HG03432 (cell line): ENCODE data around the gene LTBR.
"Not testable (repeated sequence)": the region's sequence is repeated elsewhere in the genome, so short reads cannot be mapped to it uniquely, and the experiment has no call there.

Experiments
- ATAC-seq: cut with Tn5 transposase; IDR thresholded peaks from one replicate; pipeline ENCODE4 v1.9.1; 2021; ENCODE audit warnings: mild to moderate bottlenecking, moderate library complexity; ENCODE audit not compliant: unreplicated experiment

The LTBR gene

DNA sequence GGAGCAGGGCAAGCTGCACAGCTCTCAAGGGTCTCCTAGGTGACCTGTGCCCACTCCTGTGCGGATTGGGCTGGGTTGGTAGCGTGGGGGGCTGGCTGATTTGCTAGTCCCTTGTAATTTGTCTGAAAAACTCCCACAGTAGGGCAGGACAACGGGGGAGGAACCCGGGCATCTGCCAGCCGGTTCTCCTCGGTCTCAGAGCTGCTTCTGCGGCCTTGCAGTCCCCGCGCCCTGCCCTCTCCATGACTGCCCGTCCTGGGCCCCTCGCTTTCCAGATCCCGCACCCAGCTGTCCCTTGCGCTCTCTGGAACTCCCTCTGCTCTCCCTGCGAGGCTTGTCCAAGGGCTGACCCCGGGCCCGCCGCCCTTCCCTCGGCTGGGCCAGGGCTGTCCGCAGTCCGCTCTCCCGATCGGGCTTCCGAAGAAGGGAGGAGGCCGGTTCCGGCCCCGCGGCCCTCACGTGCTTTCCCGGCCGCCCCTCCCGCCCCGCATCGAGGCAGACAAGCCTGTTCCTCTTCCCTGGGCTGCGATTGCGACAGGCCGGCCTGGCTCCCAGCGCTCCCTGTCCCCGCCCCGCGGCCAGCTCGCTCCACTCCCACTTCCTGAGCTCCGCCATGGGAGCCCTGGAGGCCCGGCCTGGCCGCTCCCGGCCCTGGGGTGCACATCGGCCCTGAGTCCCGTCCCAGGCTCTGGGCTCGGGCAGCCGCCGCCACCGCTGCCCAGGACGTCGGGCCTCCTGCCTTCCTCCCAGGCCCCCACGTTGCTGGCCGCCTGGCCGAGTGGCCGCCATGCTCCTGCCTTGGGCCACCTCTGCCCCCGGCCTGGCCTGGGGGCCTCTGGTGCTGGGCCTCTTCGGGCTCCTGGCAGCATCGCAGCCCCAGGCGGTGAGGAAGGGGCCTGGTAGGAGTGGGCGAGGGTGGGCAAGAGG lies at the start of gene LTBR:
Gene LTBR (plus strand): TSS at position 591 of the 927 bp plus-strand sequence. CDS start 197 bp downstream, at position 788.
- no peak for ATAC-seq

DNA sequence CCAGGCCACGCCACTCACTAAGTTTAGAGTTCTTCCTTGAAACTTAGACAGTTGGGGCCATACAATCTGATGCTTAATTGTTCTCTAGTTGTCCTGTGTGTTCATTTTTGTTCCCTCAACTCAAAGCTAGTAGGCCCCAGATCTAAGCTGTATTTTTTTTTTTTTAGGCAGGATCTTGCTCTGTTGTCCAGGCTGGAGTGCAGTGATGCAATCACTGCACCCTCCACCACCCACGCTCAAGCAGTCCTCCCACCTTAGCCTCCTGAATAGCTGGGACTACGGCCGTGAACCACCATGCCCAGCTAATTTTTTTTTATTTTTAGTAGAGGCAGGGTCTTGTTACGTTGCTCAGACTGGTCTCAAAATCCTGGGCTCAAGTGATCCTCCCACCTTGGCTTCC lies 49.6 kb upstream of the LTBR start:
- no peak for ATAC-seq

DNA sequence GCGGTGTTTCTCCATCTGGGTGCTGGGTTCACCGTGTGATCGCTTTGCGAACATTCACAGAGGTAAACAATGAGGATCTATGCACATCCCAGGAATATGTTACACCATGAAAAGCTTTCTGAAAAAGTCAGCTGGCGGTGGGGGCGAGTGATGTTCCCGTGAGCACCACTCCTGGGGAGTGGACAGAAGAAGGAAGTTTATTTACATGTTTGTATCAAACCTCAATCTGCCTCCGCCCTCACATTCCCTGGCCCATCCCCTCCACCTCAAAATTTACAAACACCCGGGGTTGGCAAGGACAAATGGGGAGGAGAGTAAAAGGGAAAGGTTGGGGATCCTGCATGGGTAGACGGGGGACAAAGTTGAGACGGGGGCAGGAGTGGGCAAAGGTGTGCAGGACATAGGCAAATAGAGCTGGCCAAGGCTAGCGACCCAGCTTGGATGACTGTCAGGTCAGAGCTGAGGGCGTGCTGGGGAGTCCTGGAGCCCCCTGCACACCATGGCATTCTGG lies 49.0 kb upstream of the LTBR start:
- ATAC-seq = no peak

DNA sequence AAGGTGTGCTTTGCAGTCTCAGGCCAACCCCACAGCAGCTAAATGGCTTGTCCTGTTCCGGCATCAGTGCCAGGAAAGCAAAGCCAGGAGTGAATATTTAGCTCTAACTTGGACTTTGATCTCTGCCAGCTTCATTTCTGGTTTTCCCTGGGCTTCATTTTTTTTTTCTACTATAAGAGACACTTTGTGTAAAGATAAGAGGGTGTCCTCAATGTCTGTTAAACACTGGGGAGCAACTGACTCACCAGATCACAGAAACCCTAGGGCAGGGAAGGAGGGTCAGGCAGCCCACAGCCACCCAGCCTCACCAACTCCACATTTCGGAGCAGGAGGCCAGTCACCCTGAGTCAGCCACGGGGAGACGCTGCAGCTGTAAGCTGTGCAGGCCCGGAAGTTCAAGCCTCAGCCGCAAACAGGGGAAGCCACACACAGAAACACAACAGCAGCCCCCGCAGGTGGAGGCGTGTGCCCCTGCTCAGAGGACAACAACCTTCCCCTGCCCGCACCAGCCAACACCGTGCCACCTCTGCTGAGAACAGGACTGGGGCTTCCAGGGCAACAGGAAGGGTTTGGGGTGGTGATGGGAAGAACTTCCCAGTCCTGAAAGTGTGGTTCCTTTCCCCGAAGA lies 48.4 kb upstream of the LTBR start:
- peak; percentile 71 for ATAC-seq

DNA sequence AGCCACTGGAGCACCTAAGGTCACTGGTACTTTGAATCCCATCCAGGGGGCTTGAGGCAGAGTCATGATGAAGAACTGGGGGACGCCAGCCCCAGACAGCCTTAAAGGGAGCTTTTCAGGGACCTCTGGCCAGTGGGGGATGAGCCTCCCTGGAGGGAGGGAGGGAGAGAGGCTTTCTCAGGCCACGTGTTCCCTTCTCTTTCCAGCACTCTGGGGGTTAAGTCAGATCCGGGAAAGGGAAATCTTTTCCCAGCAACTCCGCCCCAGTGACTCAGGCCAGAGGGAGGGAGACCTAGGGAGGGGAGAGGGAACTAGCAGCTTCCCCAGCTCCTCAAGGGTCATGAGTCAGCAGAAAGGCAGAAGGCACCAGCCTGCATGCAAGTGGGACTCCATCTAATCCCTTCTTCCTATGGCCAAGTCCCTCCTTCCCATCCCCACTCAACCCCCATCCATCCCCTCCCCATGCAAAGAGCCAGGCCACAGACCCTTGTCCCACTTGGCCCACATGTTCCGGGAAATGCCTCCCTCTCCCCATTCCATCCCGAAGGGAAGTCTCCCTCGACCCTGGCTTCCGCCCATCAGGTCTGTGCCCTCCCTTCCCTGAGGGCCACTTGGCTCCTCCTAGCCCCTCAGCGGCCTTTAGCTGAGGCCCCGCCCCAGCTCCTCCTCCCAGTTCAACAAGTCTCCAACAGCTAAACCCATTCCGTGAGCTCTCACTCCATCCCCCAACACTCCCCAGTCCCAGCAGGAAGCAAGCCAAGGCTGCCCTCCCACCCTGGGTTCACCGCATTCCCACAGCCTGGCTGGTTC lies 47.7 kb upstream of the LTBR start:
- ATAC-seq = peak; percentile 8

DNA sequence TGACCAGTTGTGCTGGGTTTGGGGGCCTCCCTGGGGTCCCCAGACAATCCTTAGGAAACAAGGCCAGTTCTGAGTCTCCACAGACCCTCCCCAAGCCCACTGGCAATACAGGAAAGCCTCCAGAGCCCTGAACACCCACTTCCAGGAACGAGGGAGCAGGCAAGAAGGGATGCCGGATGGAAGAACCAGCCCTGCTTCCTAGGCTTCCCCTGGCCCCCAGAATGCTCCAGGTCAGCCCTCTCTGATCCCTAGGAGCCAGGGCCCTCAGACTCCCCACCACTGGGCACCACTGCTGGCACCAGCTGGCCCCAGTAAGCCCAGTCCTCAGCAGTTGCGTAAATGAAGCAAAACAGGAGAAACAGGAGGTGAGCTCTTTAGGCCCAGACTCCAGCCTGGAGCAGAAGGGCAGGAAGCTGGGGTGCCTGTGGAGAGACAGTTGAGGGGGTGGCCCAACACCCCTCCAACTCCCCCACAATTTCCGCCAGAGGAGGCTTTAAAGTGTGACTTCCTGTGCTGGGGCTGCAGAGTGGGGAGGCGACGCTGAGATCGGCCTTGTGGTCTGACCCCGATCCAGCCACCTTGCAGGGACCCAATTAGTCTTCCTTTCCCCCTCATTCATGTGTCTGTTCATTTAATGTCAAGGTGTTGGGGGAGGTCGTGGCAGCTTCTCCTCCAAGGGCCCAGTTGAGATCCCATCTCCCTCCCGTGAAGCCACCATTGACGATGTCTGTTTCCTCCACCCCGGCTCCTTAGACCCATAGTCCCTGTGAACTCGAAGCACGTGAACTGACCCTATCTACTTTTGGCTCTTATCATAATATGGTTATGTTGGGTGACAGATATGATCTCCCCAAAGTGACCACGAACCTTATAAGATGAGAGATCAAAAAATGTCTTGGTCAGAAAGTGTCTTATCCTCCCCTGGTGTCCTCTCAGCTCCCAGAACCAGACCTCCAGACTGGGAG lies 46.8 kb upstream of the LTBR start:
- no peak for ATAC-seq

DNA sequence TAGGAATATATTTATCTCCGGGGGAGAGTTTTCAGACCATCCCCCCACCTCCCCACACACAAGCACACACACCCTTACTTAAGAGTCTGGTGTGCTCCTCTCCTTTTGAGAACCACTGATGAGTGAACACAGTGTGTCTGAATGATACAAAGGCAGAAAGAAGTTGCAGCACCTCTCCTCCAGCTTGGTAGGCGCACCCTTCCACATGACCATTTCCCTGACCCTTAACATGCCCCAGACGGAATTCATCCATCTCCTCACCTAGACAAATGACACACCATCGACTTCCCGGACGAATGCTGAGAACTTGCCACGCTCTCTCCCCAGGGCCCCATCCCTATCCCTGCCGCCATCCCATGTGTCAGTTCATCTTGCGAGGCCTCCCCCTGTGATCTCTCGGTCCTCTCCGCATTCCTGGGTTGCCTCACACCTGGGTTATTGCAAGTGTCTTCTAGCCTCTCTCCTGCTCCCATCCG lies 46.0 kb upstream of the LTBR start:
- ATAC-seq = no peak

DNA sequence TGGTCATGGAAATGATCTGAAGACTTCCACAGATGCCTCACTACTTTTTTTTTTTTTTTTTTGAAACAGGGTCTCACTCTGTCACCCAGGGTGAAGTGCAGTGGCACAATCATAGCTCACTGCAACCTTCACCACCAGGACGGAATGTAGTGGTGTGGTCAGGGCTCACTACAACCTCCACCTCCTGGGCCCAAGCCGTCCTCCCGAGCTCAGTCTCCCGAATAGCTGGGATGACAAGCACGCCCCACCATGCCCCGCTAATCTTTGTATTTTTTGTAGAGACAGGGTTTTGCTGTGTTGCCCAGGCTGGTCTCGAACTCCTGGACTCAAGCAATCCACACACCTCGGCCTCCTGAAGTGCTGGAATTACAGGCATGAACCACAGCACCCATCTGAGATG lies 45.4 kb upstream of the LTBR start:
- not testable (repeated sequence) for ATAC-seq

DNA sequence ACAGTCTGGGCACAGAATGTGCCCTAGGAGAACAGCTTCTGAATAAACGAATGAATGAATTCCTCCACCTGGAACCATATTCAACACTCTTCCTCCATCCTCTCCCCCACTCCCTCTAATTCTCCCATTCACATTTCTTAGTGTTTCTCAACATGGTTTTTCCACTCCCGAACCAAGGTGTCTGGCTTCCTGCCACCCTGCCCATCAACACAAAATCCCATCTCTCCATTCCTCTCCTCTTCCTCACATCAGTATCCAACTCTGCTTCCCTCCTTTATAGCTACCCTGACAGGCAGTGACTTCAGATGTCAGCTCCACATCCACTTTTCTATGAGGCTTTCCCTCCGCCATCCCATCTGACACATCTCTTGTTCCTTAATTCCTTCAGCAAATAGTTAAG lies 45.0 kb upstream of the LTBR start:
- ATAC-seq = no peak

DNA sequence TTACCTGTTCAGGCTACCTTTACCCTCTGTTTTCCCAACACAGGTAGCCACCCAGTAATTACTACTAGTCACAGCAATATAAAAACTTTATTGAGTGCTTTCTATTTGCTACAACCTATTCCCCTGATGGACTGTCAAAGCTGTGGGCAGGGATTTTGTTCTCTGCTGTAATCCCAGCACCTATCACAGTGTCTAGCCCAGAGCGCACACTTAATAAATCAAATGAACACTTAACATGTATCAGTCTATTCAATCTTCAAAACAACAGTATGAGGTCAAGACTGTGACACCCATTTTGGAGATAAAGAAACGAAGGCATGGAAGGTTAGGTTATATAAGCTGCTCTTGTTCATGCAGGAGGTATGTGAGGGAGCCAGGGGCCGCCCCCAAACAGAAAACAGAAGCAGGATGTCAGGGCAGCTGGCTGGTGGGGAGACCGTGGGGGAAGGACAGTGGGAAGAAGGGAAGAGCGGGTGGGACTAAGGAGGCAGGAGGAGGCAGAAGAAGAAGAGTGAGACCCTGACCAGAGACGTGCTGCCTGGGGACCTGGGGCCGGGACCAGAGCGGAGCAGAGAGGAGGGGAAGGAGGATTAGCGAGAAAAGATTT lies 43.8 kb upstream of the LTBR start:
- no peak for ATAC-seq

DNA sequence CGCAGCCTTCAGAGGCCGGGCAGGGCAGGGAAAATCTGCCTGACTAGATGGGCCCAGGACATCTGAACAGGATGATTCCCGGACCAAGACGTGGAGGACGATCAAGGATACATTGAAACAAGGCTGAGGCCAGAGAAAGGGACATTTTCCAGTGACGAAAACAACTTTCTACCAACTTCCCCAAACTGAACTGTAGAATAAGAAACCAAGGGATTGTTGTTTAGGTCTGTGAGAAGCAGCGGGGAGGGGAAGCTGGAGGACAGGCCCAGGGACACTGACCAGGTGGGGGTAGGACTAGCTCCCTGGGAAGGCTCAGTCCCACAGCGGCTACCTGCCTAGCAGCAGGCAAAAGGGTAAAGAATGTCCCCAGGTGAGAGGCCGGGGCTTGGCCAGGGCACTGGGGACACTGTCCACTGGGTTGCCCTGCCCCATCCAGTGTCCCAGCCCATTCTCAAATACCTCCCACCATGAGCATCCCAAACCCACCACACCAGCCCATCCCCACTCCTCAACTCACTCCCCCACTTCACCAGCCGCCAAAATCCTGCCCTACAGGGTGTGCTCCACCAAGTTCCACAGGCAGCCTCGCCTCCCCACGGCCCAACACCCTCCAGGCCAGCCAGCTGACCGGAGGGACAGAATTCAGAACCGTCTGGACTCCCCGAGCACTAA lies 43.1 kb upstream of the LTBR start:
- no peak for ATAC-seq

DNA sequence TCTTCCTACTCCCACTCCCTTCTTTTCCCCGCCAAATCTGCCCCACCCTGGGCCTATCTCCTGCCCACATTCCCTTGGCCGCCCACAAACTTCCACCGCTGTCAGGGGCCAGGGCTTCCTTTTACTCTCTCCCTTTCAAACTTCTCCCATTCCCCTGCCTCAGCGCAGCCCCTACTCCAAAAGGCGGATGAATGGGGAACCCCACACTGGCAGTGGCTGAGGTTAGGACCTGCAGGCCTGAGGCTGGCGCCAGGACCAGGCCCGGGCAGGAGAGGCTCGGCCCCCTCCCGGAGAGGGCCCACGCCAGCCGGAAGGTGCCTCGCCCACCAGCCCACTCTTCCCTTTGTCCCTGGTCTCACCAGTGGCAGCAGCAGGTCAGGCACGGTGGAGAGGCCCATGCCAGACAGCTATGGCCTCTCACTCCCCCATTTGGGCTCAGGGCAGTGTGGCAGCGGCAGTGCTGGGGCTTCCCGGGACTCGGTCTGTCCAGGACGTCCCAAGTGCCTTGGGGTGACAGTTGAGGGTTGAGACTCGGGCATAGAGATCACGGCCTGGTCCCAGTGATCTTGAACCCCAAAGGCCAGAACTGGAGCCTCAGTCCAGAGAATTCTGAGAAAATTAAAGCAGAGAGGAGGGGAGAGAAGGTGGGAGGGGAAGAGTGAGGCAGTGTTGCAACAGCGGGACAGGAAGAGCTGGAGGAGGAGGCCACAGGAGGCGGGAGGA lies 42.4 kb upstream of the LTBR start, which contains the start of gene TNFRSF1A:
Gene TNFRSF1A (minus strand): TSS at position 660 of the 723 bp plus-strand sequence. CDS start 262 bp downstream, at position 398.
- no peak for ATAC-seq

DNA sequence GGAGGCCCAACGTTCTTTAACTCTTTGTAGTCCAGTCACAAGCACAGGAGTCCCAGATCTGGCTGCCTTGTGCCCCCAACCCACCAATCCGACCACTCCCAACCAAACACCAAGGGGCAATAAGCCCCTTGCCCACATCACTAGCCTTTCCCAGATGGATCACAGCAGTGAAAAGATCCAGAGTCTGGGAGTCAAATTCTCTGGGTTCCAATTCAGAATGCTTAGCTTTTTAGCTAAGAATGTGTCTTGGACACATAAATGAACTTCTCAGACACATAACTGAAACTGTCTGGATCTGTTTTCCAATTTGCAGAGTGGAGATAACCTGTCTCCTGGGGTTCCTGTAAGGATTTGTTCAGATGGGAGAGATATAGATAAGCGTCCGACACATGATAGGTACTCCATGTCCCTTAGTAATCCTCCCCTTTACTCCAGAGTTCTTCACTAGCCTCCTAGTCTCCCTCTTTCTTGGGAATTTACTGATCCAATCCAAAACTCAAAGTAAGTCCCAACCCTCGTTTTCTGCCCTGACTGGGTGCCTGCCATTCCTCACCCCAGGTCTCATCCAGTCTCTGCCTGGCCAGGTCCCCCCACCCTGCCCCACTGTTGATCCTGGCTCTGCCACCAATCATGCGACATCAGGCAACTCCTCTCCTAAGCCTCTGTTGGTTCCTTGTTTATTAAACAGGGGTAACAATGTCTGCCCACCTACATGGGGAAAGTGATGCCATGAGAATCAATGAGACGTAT lies 41.6 kb upstream of the LTBR start:
- no peak for ATAC-seq

DNA sequence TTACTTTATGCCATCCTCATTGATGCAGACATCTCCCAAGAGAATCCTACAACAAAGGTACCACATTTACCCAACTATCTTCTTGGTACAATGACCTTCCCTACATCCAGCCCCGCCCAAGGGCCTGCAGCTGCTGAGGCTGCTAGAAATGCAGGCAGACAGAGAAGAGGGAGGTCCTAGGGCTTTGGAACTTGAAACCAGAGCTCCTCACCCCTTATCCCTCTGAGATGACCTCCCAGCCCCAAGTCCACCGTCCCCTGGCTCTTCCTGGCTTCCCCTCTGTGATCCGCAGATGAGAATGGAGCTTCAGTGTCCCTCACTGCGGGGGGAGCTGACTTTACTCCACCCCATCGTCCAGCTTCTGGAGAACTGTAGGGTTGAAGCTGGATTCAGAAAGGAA lies 40.4 kb upstream of the LTBR start:
- no peak for ATAC-seq

DNA sequence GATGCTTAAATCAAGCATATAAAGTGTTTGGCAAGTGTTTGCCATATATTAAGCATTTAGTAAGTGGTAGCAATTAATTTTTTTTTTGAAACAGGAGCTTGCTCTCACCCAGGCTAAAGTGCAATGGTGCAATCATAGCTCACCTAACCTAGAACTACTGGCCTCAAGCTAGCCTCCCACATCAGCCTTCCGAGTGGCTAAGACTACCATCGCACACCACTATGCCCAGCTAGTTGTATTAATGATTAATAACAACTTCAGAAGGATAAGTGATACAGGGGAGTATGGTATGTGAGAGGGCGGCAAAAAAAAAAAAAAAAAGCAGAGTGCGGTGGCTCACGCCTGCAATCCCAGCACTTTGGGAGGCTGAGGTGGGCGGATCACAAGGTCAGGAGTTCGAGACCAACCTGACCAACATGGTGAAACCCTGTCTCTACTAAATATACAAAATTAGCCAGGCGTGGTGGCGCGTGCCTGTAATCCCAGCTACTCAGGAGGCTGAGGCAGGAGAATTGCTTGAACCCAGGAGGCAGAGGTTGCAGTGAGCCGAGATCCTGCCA lies 39.8 kb upstream of the LTBR start:
- ATAC-seq = not testable (repeated sequence)

DNA sequence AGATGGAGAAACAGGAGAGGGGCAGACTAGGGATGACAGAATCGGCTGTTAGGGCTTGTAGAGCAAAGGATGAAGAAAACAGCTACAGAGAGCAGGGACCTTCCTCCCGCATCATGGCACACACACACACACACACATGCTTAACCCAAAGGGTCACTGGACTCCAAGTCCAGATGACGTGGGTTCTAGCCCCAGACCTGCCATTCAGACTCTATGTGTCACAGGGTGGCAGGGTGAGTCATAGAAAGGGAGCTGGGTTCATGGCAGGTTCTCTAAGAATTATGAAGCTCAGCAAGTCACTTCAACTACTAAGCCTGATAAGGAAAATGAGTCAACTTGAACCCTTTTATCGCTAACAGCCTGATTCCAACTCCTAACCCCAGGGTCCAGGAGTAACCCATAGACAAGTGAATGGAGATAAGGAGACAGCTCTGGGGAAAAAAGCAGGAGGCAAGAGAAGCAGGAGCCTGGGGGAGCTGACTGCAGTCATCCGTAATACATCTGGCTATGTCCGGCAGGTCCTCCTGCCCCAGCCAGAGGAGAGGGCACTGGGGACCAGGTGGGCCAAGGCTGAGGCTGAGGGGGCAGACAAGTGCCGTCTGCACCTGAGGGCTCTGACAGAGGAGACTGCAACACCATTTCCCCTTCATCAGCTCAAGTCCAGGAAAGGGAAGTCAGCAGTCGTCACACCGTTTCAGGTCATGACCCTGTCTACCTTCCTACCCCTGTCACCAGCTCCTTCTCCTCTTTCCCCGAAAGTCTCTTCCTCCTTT lies 38.5 kb upstream of the LTBR start:
- ATAC-seq = no peak
